Measurements from ENCODE around the gene ING3.

DNA sequence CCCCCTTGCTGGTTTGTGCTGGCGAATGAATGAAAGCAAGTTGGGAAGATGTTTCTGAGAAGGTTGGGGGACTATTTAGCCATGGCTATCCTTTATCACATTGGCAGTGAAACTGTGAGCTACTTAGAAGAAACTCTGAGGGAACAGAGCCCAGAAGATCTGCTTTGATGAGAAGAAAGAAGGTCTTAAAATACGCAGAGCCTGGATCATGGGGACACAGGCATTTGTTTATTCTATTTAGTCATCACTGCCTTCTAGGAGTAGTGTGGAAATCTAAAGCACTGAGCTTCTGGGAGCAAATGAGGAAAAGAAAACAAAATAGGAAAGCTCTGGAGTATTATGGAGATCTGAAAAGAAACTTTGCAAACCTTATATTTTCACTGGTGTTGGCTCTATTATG lies 66.4 kb downstream of the ING3 start:
- no peak for TF ChIP-seq EZH2 (IDR thresholded peaks at IDR 0.05; ENCODE audit: borderline replicate concordance, low read depth, low read length, severe bottlenecking)
- TF ChIP-seq, protein P1, sequence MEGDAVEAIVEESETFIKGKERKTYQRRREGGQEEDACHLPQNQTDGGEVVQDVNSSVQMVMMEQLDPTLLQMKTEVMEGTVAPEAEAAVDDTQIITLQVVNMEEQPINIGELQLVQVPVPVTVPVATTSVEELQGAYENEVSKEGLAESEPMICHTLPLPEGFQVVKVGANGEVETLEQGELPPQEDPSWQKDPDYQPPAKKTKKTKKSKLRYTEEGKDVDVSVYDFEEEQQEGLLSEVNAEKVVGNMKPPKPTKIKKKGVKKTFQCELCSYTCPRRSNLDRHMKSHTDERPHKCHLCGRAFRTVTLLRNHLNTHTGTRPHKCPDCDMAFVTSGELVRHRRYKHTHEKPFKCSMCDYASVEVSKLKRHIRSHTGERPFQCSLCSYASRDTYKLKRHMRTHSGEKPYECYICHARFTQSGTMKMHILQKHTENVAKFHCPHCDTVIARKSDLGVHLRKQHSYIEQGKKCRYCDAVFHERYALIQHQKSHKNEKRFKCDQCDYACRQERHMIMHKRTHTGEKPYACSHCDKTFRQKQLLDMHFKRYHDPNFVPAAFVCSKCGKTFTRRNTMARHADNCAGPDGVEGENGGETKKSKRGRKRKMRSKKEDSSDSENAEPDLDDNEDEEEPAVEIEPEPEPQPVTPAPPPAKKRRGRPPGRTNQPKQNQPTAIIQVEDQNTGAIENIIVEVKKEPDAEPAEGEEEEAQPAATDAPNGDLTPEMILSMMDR (IDR thresholded peaks at IDR 0.05; ENCODE audit: borderline replicate concordance, extremely low read depth, low read length, poor library complexity, severe bottlenecking), result no peak
